H9 (cell line): ENCODE measurements around the gene MMP15. TPM values are rescaled to one million over a fixed set of nuclear protein-coding genes. Genes with fewer than 3 reads are reported as not detected.

ENCODE experiments used
- DNase-seq: peaks from one replicate; pipeline ENCODE4 v3.0.0-alpha.2; 2017
- H2AFZ ChIP-seq: one replicate; pipeline ENCODE4 v1.6.1; 2013; ENCODE audit warnings: mild to moderate bottlenecking, low read length, control low read depth, moderate library complexity
- H2AK5ac ChIP-seq: 2 replicates; pipeline ENCODE4 v1.6.1; 2013; ENCODE audit warnings: low read length, control low read depth, mixed read lengths; ENCODE audit not compliant: insufficient read length
- H2BK120ac ChIP-seq: one replicate; pipeline ENCODE4 v1.6.1; 2013; ENCODE audit warnings: low read depth, mild to moderate bottlenecking, low read length, control low read depth, inconsistent platforms; ENCODE audit not compliant: poor library complexity, severe bottlenecking
- H2BK12ac ChIP-seq: 2 replicates; pipeline ENCODE4 v1.6.1; 2013; ENCODE audit warnings: low read length, control low read depth, mixed read lengths, low read depth; ENCODE audit not compliant: insufficient read length
- H2BK15ac ChIP-seq: 2 replicates; pipeline ENCODE4 v1.6.1; 2013; ENCODE audit warnings: low read depth, low read length, control low read depth
- H2BK20ac ChIP-seq: one replicate; pipeline ENCODE4 v1.6.1; 2013; ENCODE audit warnings: low read depth, mild to moderate bottlenecking, low read length, control low read depth, inconsistent platforms; ENCODE audit not compliant: poor library complexity, severe bottlenecking
- H2BK5ac ChIP-seq: 2 replicates; pipeline ENCODE4 v1.6.1; 2013; ENCODE audit warnings: low read length, control low read depth, mixed read lengths; ENCODE audit not compliant: insufficient read length
- H3K14ac ChIP-seq: 2 replicates; pipeline ENCODE4 v1.6.1; 2013; ENCODE audit warnings: low read length, control low read depth; ENCODE audit not compliant: insufficient read depth
- H3K18ac ChIP-seq: 2 replicates; pipeline ENCODE4 v1.6.1; 2013; ENCODE audit warnings: low read depth, mild to moderate bottlenecking, mixed read lengths, low read length, control low read depth; ENCODE audit not compliant: insufficient read length
- H3K23ac ChIP-seq: 2 replicates; pipeline ENCODE4 v1.6.1; 2013; ENCODE audit warnings: low read length, control low read depth, mixed read lengths, low read depth; ENCODE audit not compliant: insufficient read length
- H3K23me2 ChIP-seq: 2 replicates; pipeline ENCODE4 v1.6.1; 2013; ENCODE audit warnings: low read depth, mild to moderate bottlenecking, mixed read lengths, low read length, control low read depth; ENCODE audit not compliant: insufficient read length, poor library complexity, severe bottlenecking
- H3K27ac ChIP-seq: 2 replicates; pipeline ENCODE4 v1.5.1; 2013; ENCODE audit warnings: low read length, control low read depth, mixed read lengths, low read depth; ENCODE audit not compliant: insufficient read length
- H3K27me3 ChIP-seq: 2 replicates; pipeline ENCODE4 v1.6.1; 2013; ENCODE audit warnings: low read length, control low read depth, inconsistent platforms; ENCODE audit not compliant: insufficient read depth
- H3K4ac ChIP-seq: 2 replicates; pipeline ENCODE4 v1.6.1; 2013; ENCODE audit warnings: low read depth, mild to moderate bottlenecking, control low read depth, inconsistent platforms, low read length, moderate library complexity
- H3K4me1 ChIP-seq: 2 replicates; pipeline ENCODE4 v1.6.1; 2013; ENCODE audit warnings: low read length, control low read depth, inconsistent platforms; ENCODE audit not compliant: insufficient read depth
- H3K4me2 ChIP-seq: 2 replicates; pipeline ENCODE4 v1.6.1; 2013; ENCODE audit warnings: low read length, control low read depth, mixed read lengths; ENCODE audit not compliant: insufficient read length, insufficient read depth
- H3K56ac ChIP-seq: 2 replicates; pipeline ENCODE4 v1.6.1; 2013; ENCODE audit warnings: low read depth, mild to moderate bottlenecking, mixed read lengths, low read length, control low read depth; ENCODE audit not compliant: insufficient read length
- H3K79me1 ChIP-seq: 2 replicates; pipeline ENCODE4 v1.6.1; 2013; ENCODE audit warnings: low read depth, mild to moderate bottlenecking, moderate library complexity, low read length, control low read depth, inconsistent platforms; ENCODE audit not compliant: insufficient read depth, poor library complexity, severe bottlenecking
- H3K79me2 ChIP-seq: 2 replicates; pipeline ENCODE4 v1.6.1; 2013; ENCODE audit warnings: low read length, control low read depth, inconsistent platforms; ENCODE audit not compliant: insufficient read depth
- H3K9ac ChIP-seq: 2 replicates; pipeline ENCODE4 v1.6.1; 2013; ENCODE audit warnings: low read length, control low read depth, mixed read lengths; ENCODE audit not compliant: insufficient read length; ENCODE audit errors: extremely low read depth
- H3K9me3 ChIP-seq: one replicate; pipeline ENCODE4 v1.6.1; 2013; ENCODE audit warnings: low read depth, low read length, inconsistent platforms; ENCODE audit not compliant: control insufficient read depth
- H3T11ph ChIP-seq: one replicate; pipeline ENCODE4 v1.6.1; 2013; ENCODE audit warnings: mild to moderate bottlenecking, low read length, control low read depth, inconsistent platforms
- H4K20me1 ChIP-seq: one replicate; pipeline ENCODE4 v1.6.1; 2013; ENCODE audit not compliant: control insufficient read depth, insufficient read length, insufficient read depth
- H4K5ac ChIP-seq: 2 replicates; pipeline ENCODE4 v1.6.1; 2013; ENCODE audit warnings: low read depth, mild to moderate bottlenecking, mixed read lengths, low read length, control low read depth; ENCODE audit not compliant: insufficient read length
- H4K8ac ChIP-seq: replicated peaks from 2 replicates; pipeline ENCODE4 v1.6.1; 2013; ENCODE audit warnings: low read length, control low read depth, mixed read lengths, low read depth; ENCODE audit not compliant: insufficient read length
- H4K91ac ChIP-seq: 2 replicates; pipeline ENCODE4 v1.6.1; 2013; ENCODE audit warnings: low read depth, mild to moderate bottlenecking, moderate library complexity, mixed read lengths, low read length, control low read depth; ENCODE audit not compliant: insufficient read length
- H3K27ac Mint-ChIP-seq, 3 experiments: 2 replicates in 2 of 3; 3 replicates in 1 of 3; pipeline ENCODE4 v1.8.0; 2020 to 2021; ENCODE audit warnings: mixed read lengths in 3 of 3, mild to moderate bottlenecking in 1 of 3, moderate library complexity in 1 of 3
- H3K27me3 Mint-ChIP-seq: 2 replicates; pipeline ENCODE4 v1.8.0; 2021; ENCODE audit warnings: low read depth, mild to moderate bottlenecking, moderate library complexity, mixed read lengths
- H3K36me3 Mint-ChIP-seq, 3 experiments: 2 replicates in 2 of 3; 3 replicates in 1 of 3; pipeline ENCODE4 v1.8.0; 2020 to 2021; ENCODE audit warnings: low read depth in 3 of 3, mixed read lengths in 3 of 3; ENCODE audit not compliant: insufficient read depth in 1 of 3
- H3K4me1 Mint-ChIP-seq, 2 experiments: 2 replicates each; pipeline ENCODE4 v1.8.0; 2020; ENCODE audit warnings: mixed read lengths in 2 of 2
- H3K4me3 Mint-ChIP-seq, 2 experiments: 2 replicates in 1 of 2; 3 replicates in 1 of 2; pipeline ENCODE4 v1.8.0; 2020 to 2021; ENCODE audit warnings: mild to moderate bottlenecking in 2 of 2, mixed read lengths in 2 of 2, moderate library complexity in 1 of 2
- H3K9me3 Mint-ChIP-seq, 2 experiments: 2 replicates in 1 of 2; 3 replicates in 1 of 2; pipeline ENCODE4 v1.8.0; 2020; ENCODE audit warnings: mild to moderate bottlenecking in 2 of 2, mixed read lengths in 2 of 2, moderate library complexity in 1 of 2
- CTCF ChIP-seq: fragments of 200-600 bp; sonication (generic); conservative IDR thresholded peaks from 3 replicates; pipeline ENCODE4 v1.8.0; 2021; ENCODE audit warnings: antibody characterized with exemption, mild to moderate bottlenecking
- WGBS: extraction: QIAGEN DNeasy Blood & Tissue Kit; methylation state at CpG from one replicate; pipeline ENCODE4 v1.1.7; 2013; ENCODE audit warnings: missing lambda C conversion rate, low lambda C conversion rate, mixed read lengths; ENCODE audit not compliant: insufficient read length; ENCODE audit errors: extremely low coverage; 5-methylcytosine and 5-hydroxymethylcytosine counted together
- total RNA-seq: library from RNA; stranded (reverse); gene quantifications from 2 replicates; pipeline ENCODE4 v1.2.1, GENCODE V29; 2021

MMP15 gene
- total RNA-seq, 1 experiment from 2014 or later, result 32.9 TPM

DNA sequence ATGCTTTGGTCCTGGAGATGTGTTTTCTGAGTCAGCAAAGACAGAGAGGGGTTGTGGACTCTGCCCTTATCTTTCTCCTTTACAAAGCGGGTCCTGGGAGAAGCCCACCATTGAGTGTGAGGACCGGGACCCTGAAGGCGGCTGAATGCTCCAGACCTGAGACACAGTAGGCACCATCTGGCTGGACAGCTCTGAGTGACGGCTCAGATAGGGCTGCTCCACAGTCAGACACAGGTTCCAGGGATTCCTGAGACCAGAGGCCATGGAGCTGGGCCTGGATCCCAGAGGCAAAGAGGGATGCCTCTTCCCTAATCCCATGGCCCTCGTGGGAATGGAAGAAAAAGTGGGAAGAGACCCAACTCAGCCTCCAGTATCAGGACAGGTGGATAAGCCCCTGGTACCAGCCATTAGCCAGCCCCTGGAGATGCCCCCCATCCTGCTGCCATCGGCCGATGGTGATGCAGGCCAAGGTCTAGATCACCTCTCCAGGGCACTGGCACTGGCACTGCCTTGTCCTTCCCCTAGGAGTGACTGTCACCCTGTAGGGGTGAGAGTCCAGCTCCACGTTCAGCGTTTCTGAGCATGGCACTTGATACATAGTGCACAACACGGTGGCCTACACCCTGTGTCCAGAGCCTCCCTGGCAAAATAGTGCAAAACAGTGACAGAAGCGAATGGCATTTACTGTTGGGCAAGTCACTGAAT lies 4.7 kb downstream of the MMP15 start:
- no peak for TF ChIP-seq CTCF
- Histone ChIP-seq H3K9ac (no peak overlapping the region), H4K20me1 (no peaks in the 10 kb centered on the region), H4K5ac (no peak overlapping the region), H3K9me3 (no peaks in the 10 kb centered on the region), H3K14ac (no peak overlapping the region), H3K27ac (no peak overlapping the region), H3K56ac (no peak overlapping the region), H3K4me1 (peaks cover 12% of the 10 kb centered on the region; the same call in 1 of the 2 replicates), H3T11ph (no peak overlapping the region), H3K4me2 (no peak overlapping the region), H2BK120ac (no peak overlapping the region), H3K23me2 (peaks cover 12% of the 10 kb centered on the region), H4K91ac (no peak overlapping the region), H2AK5ac (no peak overlapping the region), H2AFZ (no peak overlapping the region), H2BK5ac (no peak overlapping the region), H3K4ac (no peak overlapping the region), H3K27me3 (no peaks in the 10 kb centered on the region), H3K18ac (no peak overlapping the region), H3K79me1 (peaks cover 2% of the 10 kb centered on the region), H3K79me2 (peaks cover 2% of the 10 kb centered on the region; the same call in 1 of the 2 replicates), H3K23ac (no peak overlapping the region), H2BK20ac (no peak overlapping the region), H2BK12ac (no peak overlapping the region), H2BK15ac (no peak overlapping the region), H4K8ac (no peak overlapping the region)
- Mint-ChIP-seq H3K36me3 (peaks cover 0 to 6% (median 5%) of the 10 kb centered on the region in 3 experiments; a peak in 3 of 7 replicates), H3K9me3 (no peaks in the 10 kb centered on the region), H3K27me3 (no peaks in the 10 kb centered on the region), H3K27ac (no peak overlapping the region; a peak in 1 of 7 replicates), H3K4me1 (peaks cover 29 to 40% of the 10 kb centered on the region in 2 experiments), H3K4me3 (no peak overlapping the region)
- WGBS, result no CpG with 5 or more reads among the region's 11 CpGs
- no peak for DNase-seq
